Adipose tissue (tissue), 3 donors: Measurements from ENCODE around the gene RASGRF2. TPM values are rescaled to one million over a fixed set of nuclear protein-coding genes. Genes with fewer than 3 reads are reported as not detected.

Source experiments
- H3K27ac ChIP-seq: one replicate; pipeline ENCODE4 v1.5.1; 2013; ENCODE audit warnings: low read depth, low read length
- WGBS, 3 donors: extraction: QIAGEN DNeasy Blood & Tissue Kit; methylation state at CpG; one replicate each; pipeline ENCODE4 v1.1.7; 2013; 5-methylcytosine and 5-hydroxymethylcytosine counted together
- polyA plus RNA-seq, 3 donors: library from polyadenylated mRNA; stranded (reverse); fragments of 200-250 nt; gene quantifications; one replicate each; pipeline ENCODE4 v1.2.3, GENCODE V29; 2013
- donor health status: healthy with polysubstance abuse.
- donor health status: Bipolar disorder and iron deficiency.
- donor health status: healthy.

Gene RASGRF2
- polyA plus RNA-seq, 3 donors = 0.78 to 12.6 (median 12.0) TPM

- WGBS, 3 donors = 48 to 66% (median 65%) methylated on average over 5 of the region's 5 CpGs
- no peak overlapping the region for H3K27ac ChIP-seq
Measured at GRCh38 chr5:80975065-80975464, 14.9 kb downstream of the RASGRF2 start.

GRCh38 chr5:80976985-80977384 lies 16.8 kb downstream of the RASGRF2 start:
- no peak overlapping the region for H3K27ac ChIP-seq
- WGBS, 3 donors = 68 to 81% (median 76%) methylated on average over 4 of the region's 4 CpGs

DNA sequence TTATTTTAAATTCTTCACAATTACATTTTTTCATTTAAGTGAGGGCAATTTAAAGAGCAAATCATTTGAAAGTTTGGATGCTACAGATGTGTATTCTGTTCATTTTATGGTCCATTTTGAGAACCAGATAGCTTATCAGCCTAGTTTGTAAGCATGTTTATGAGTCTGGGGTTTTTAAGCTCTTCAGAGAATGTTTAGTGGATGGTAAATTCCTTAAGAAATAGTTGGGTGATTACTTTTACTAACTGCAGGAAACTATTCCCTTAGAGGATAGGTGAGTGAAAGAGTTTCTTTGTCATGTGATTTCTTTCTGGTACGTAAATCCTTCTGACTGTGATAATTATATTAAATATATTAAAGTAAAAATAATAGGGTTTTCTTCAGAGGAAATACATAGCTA lies 17.6 kb downstream of the RASGRF2 start:
- H3K27ac ChIP-seq = no peak overlapping the region
- WGBS, 3 donors = 81 to 96% (median 84%) methylated on average over 1 of the region's 1 CpG

DNA sequence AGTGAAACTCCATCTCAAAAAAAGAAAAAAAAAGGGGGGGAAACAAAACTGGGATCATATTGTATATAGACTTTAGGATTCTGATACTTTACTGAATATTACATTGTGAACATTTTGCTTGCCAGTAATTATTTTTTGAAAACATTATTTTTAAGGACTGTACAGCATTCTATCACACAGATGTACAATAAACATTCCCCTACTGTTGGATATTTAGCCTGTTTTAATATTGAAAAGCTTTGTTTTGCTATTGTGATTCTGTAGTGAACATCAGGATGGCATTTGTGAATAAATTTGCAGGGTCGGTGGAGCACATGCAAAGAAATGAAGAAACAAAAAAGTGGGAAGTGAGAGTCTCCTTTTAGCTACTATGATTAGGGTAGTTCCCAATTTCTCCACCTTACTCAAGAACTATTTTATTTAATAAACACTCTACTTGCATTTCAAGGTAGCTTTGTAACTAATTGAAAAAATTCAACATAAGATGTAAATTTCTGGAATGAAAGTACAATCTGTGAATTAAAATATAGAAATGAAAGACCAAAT lies 18.7 kb downstream of the RASGRF2 start:
- no peak overlapping the region for H3K27ac ChIP-seq
- WGBS, 3 donors = 34 to 73% (median 48%) methylated on average over 1 of the region's 1 CpG

DNA sequence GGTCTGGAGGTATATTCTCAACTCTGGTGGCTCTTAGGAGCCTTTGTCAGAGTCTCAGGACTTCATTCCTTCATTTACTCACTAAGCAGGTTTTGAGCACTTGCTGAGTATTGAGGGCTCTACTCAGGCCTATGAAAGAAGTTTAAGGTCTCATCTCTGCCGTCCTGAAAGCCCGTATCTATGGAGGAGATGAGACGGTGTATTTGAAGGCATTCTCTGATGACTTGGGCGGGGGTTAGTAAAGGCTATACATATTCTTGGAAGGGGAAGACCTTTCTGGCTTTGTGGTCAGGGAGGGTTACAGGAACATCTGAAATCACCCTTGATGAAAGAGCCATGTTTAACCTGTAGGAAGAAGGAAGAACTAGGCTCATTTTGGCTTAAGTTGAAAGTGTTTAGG lies 21.9 kb downstream of the RASGRF2 start:
- H3K27ac ChIP-seq = no peak overlapping the region
- 47 to 73% (median 61%) methylated on average over 4 of the region's 4 CpGs for WGBS, 3 donors

GRCh38 chr5:80985600-80986228 lies 25.6 kb downstream of the RASGRF2 start:
- WGBS, 3 donors = 41 to 45% (median 41%) methylated on average over 2 of the region's 2 CpGs
- H3K27ac ChIP-seq = no peak overlapping the region

GRCh38 chr5:80986382-80986781 lies 26.2 kb downstream of the RASGRF2 start:
- 57 to 81% (median 71%) methylated on average over 3 of the region's 3 CpGs for WGBS, 3 donors
- no peak overlapping the region for H3K27ac ChIP-seq

- no peak overlapping the region for H3K27ac ChIP-seq
Measured at GRCh38 chr5:80987078-80987766, 27.1 kb downstream of the RASGRF2 start.

GRCh38 chr5:80988419-80988935 lies 28.3 kb downstream of the RASGRF2 start:
- H3K27ac ChIP-seq = no peak overlapping the region
- WGBS, 3 donors = 53 to 72% (median 58%) methylated on average over 2 of the region's 2 CpGs

More at GRCh38 chr5:80987078-80987766, 27.1 kb downstream of the RASGRF2 start:
- 64 to 70% (median 70%) methylated on average over 7 of the region's 7 CpGs for WGBS, 3 donors

DNA sequence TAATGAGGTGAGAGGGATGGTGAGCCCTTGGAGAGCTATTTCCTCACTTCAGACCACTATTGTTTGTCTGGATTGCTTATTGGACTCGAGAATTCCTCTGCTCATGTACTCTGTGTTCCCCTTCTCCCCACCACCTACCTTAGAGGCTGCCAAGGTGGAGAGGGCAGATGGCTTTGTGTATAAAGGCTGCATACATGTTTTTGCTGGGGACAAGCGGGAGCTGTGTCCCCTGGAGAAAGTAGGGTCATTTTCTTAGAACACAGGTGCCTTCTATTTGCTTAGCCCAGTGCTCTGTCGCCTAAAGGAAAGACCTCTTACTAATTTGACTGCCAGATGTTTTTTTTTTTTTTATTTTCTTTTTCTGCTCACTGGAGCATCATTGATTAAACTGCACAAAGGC lies 29.7 kb downstream of the RASGRF2 start:
- WGBS, 3 donors = 67 to 82% (median 70%) methylated on average over 3 of the region's 3 CpGs

DNA sequence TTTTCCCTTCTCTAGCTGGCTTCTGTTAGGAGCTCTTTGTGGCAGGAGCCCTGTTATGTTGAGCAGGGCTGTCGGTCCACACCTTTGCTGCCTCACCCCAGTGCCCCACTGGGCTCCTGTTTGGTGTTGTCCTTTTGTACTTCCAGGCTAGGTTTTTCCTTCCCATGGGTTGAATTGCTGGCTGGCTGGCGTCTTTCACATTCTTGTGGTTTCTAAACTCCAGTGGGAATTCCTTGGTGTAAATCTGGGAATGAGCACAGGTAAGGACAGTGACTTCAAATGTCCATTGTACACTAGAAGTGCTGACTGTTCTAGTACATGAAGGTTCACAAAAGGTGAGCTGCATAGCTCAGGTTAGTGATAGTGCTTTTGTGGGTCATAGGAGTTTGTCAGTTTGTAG lies 30.4 kb downstream of the RASGRF2 start:
- 79 to 86% (median 80%) methylated on average over 2 of the region's 2 CpGs for WGBS, 3 donors
- H3K27ac ChIP-seq = no peak overlapping the region

More for the DNA sequence above, 29.7 kb downstream of the RASGRF2 start:
- no peak overlapping the region for H3K27ac ChIP-seq

- H3K27ac ChIP-seq = no peak overlapping the region
- WGBS, 3 donors = 82 to 92% (median 90%) methylated on average over 1 of the region's 1 CpG
Measured at GRCh38 chr5:80990971-80991370, 30.8 kb downstream of the RASGRF2 start.

DNA sequence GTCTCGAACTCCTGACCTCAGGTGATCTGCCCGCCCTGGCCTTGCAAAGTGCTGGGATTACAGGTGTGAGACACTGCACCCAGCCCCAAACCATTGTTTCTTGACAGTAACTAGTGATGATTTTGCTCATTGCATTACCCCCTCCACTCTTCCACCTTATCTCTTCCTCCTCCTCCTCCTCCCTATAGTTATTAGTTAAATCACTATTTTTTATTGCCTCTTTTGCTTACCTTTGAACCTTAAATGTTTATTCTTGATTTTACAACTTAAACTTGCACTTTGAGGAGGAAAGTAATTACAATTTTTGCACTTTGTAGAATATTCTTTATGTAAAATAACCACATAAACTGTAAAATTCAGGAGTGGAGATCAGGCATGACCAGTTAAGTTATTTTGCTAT lies 35.7 kb downstream of the RASGRF2 start:
- WGBS, 3 donors = 89 to 99% (median 97%) methylated on average over 2 of the region's 2 CpGs

DNA sequence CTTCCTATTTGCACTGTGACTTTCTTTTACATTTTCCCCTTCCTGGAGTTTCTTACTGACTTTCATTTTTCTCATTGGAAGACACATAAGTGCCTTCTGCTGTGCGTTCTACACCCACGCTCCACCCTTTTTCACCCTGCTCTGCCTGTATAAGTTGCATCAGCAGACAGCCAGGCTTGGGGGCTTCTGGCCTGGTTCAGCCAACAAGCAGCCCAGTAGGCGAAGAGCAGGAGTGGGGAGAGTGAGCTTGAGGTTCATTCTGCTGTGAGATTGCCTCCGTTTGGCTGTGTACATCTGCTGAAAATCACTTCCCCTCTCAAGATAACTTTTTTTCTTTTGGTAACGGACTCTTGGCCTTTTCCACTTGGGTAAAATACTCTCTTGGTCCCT lies 38.4 kb downstream of the RASGRF2 start:
- H3K27ac ChIP-seq = no peak overlapping the region
- 51 to 63% (median 55%) methylated on average over 5 of the region's 5 CpGs for WGBS, 3 donors

More for the DNA sequence above, 35.7 kb downstream of the RASGRF2 start:
- no peak overlapping the region for H3K27ac ChIP-seq

GRCh38 chr5:81003811-81004386 lies 43.7 kb downstream of the RASGRF2 start:
- 67 to 72% (median 68%) methylated on average over 4 of the region's 4 CpGs for WGBS, 3 donors
- no peak overlapping the region for H3K27ac ChIP-seq

DNA sequence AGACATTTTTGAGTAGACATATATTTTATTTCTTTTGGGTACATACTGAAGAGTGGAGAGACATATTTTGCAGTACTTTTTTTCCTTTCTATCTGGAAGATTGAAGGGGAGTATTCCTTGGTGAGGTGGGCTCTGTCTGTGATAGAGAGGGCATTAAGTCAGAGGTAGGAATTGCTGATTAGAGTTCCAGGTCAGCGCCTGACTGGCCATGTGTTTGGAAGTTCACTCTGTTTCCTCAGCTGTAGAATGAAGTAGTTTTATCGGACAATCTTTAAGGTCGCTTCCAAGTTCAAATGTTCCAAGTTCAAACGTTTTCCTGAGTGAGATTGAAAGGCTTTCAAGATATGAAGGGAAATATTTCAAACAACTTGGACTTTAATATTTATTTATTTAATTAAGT lies 45.5 kb downstream of the RASGRF2 start:
- no peak overlapping the region for H3K27ac ChIP-seq
- 62 to 76% (median 76%) methylated on average over 4 of the region's 4 CpGs for WGBS, 3 donors

DNA sequence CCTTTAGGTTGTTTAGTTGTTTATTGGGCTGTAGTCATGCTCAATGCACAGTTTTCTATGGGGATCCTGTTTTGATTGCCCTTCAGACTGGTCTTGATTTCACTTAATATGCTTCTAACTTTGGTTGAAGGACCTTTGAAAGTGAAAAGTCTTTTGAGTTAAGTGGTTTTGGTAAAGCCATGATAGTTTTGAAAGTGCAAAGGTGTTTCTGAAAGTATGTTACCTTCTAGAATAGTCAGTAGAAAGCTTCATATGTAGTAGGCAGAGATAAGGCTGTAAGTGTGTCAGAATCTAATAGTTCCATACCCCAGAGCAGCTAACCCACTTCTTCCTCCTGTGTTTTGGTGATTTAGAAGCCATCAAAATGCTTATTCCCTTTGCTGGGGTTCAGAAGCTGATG lies 46.1 kb downstream of the RASGRF2 start:
- no peak overlapping the region for H3K27ac ChIP-seq

GRCh38 chr5:81006947-81007636 lies 46.9 kb downstream of the RASGRF2 start:
- H3K27ac ChIP-seq = no peak overlapping the region
- WGBS, 3 donors = 60 to 66% (median 63%) methylated on average over 8 of the region's 8 CpGs

GRCh38 chr5:81007637-81008027 lies 47.5 kb downstream of the RASGRF2 start:
- 76 to 88% (median 84%) methylated on average over 5 of the region's 5 CpGs for WGBS, 3 donors
- no peak overlapping the region for H3K27ac ChIP-seq
